Smooth muscle cell (in vitro differentiated cells): Measurements from ENCODE around the gene EFNA1. TPM values are rescaled to one million over a fixed set of nuclear protein-coding genes. Genes with fewer than 3 reads are reported as not detected.

Source experiments
- DNase-seq: peaks from one replicate; lab custom pipeline; 2025; ENCODE audit not compliant: unreplicated experiment; lab: John Stamatoyannopoulos, UW
- H2AFZ ChIP-seq: fragments of 200-600 bp; sonication (generic); 2 replicates; pipeline ENCODE4 v1.6.0; 2016; ENCODE audit warnings: antibody characterized with exemption, low read depth, mild to moderate bottlenecking
- H3F3A ChIP-seq: fragments of 200-600 bp; sonication (generic); 2 replicates; pipeline ENCODE4 v1.6.0; 2017; ENCODE audit warnings: antibody characterized with exemption, low read depth
- H3K27ac ChIP-seq: fragments of 200-600 bp; sonication (generic); 2 replicates; pipeline ENCODE4 v1.5.1; 2016; ENCODE audit warnings: low read depth, mild to moderate bottlenecking
- H3K27me3 ChIP-seq: fragments of 200-600 bp; sonication (generic); 2 replicates; pipeline ENCODE4 v1.6.1; 2016; ENCODE audit warnings: low read depth, mild to moderate bottlenecking
- H3K36me3 ChIP-seq: fragments of 200-600 bp; sonication (generic); 2 replicates; pipeline ENCODE4 v1.5.1; 2016; ENCODE audit warnings: low read depth
- H3K4me1 ChIP-seq: fragments of 200-600 bp; sonication (generic); 2 replicates; pipeline ENCODE4 v1.5.1; 2016; ENCODE audit warnings: low read depth
- H3K4me2 ChIP-seq: fragments of 200-600 bp; sonication (generic); 2 replicates; pipeline ENCODE4 v1.6.0; 2016; ENCODE audit warnings: mild to moderate bottlenecking
- H3K4me3 ChIP-seq: fragments of 200-600 bp; sonication (generic); 2 replicates; pipeline ENCODE4 v1.5.1; 2016; ENCODE audit warnings: mild to moderate bottlenecking
- H3K79me2 ChIP-seq: fragments of 200-600 bp; sonication (generic); 2 replicates; pipeline ENCODE4 v1.6.0; 2016; ENCODE audit warnings: low read depth, mild to moderate bottlenecking
- H3K9ac ChIP-seq: fragments of 200-600 bp; sonication (generic); 2 replicates; pipeline ENCODE4 v1.6.0; 2016; ENCODE audit warnings: low read depth
- H3K9me3 ChIP-seq: fragments of 200-600 bp; sonication (generic); replicated peaks from 2 replicates; pipeline ENCODE4 v1.5.1; 2016; ENCODE audit warnings: low read depth
- H4K20me1 ChIP-seq: fragments of 200-600 bp; sonication (generic); 2 replicates; pipeline ENCODE4 v1.6.0; 2016; ENCODE audit warnings: low read depth
- WGBS: methylation state at CpG from one replicate; pipeline ENCODE4 v1.1.7; 2016; ENCODE audit warnings: low lambda C conversion rate; 5-methylcytosine and 5-hydroxymethylcytosine counted together
- polyA plus RNA-seq: library from polyadenylated mRNA; unstranded; fragments of >200 nt; fragmentation: Nextera tagmentation; extraction: Ambion mirVana; gene quantifications from 2 replicates; pipeline ENCODE4 v1.2.1, GENCODE V29; 2016
- total RNA-seq: library from RNA; depleted of rRNA; stranded (reverse); fragments of >200 nt; gene quantifications from 2 replicates; pipeline ENCODE4 v1.2.3, GENCODE V29; 2014
- TF ChIP-seq, protein P1 (sequence below): fragments of 200-600 bp; sonication (generic); IDR thresholded peaks from 2 replicates; pipeline ENCODE4 v1.5.1; 2017; ENCODE audit warnings: borderline replicate concordance, mild to moderate bottlenecking, antibody characterized with exemption; ENCODE audit not compliant: insufficient read depth, poor library complexity, severe bottlenecking

Gene EFNA1
- total and polyA plus RNA-seq, 2 experiments from 2014 or later = 16.4 to 20.9 TPM

DNA sequence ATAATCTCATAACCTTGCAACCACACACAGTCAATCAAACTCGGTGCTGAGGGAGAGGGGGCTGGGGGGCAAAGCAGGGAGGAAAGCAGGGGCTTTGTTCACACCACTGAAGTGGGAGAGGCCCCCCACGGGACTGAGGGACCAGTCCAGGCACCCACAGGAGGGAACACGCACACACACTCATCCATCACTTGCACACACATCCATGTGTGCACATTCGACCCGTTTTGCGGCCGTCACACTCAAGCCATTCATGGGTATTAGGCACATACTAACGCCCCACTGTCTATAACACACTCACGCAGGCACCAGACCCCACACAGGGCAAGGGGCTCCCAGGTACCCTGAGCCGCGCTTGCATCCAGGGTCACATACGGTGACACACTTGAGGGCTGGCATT, 35.0 kb upstream of the EFNA1 start:
- Histone ChIP-seq H3K4me3 (no peak overlapping the region), H3K27me3 (peaks cover 11% of the 10 kb centered on the region), H3K36me3 (no peaks in the 10 kb centered on the region), H3K27ac (no peak overlapping the region), H3K4me2 (no peak overlapping the region), H3K4me1 (peaks cover 14% of the 10 kb centered on the region), H3K79me2 (no peaks in the 10 kb centered on the region), H4K20me1 (no peaks in the 10 kb centered on the region), H3K9ac (no peak overlapping the region), H3K9me3 (no peaks in the 10 kb centered on the region), H2AFZ (no peak overlapping the region), H3F3A (peaks cover 10% of the 10 kb centered on the region)
- TF ChIP-seq, protein P1, sequence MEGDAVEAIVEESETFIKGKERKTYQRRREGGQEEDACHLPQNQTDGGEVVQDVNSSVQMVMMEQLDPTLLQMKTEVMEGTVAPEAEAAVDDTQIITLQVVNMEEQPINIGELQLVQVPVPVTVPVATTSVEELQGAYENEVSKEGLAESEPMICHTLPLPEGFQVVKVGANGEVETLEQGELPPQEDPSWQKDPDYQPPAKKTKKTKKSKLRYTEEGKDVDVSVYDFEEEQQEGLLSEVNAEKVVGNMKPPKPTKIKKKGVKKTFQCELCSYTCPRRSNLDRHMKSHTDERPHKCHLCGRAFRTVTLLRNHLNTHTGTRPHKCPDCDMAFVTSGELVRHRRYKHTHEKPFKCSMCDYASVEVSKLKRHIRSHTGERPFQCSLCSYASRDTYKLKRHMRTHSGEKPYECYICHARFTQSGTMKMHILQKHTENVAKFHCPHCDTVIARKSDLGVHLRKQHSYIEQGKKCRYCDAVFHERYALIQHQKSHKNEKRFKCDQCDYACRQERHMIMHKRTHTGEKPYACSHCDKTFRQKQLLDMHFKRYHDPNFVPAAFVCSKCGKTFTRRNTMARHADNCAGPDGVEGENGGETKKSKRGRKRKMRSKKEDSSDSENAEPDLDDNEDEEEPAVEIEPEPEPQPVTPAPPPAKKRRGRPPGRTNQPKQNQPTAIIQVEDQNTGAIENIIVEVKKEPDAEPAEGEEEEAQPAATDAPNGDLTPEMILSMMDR = no peak
- WGBS = 94% methylated on average over 12 of the region's 12 CpGs
- no peak for DNase-seq

DNA sequence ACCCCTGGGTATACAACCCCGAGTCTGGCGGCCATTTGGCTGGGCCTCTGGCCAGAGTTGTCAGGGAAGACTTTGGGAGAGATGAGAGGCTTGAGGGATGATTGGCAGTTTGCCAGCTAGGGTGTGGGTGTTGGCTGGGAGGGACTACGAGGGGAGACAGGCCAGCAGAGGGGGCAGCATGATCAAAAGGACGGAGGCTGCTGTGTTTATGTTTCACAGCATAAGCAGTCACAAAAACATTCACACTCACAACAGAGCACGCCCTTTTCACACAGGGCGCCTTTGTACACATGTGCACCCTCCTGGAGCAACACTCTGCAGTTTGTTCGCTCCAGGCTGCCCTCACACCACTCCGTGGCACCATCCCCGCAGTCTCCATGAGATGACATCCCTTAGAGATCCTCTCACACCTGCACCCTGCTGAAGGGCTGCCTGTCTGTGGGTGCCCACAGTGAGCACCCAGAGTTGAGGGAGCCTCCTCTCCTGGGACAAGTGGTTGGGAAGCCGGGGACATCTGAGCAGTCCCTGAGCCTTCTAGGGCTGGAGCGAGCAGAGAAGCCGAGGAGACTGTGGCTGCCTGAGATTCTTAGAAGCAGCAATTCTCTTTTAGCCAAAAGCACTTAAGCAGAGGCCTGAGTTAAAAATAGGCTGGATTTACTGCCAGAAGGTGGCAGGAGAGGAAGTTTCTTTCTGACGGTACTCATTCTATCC, 33.6 kb upstream of the EFNA1 start:
- Histone ChIP-seq H3F3A (peaks cover 10% of the 10 kb centered on the region), H4K20me1 (no peaks in the 10 kb centered on the region), H3K27ac (no peak overlapping the region), H3K27me3 (peaks cover 11% of the 10 kb centered on the region), H2AFZ (peak overlapping the region; percentile 34), H3K36me3 (no peaks in the 10 kb centered on the region), H3K4me3 (no peak overlapping the region), H3K9me3 (no peaks in the 10 kb centered on the region), H3K4me2 (no peak overlapping the region), H3K9ac (no peak overlapping the region), H3K79me2 (no peaks in the 10 kb centered on the region), H3K4me1 (peaks cover 14% of the 10 kb centered on the region)
- 47% methylated on average over 13 of the region's 13 CpGs for WGBS
- TF ChIP-seq, protein P1 = peak; percentile 37
- DNase-seq = no peak

DNA sequence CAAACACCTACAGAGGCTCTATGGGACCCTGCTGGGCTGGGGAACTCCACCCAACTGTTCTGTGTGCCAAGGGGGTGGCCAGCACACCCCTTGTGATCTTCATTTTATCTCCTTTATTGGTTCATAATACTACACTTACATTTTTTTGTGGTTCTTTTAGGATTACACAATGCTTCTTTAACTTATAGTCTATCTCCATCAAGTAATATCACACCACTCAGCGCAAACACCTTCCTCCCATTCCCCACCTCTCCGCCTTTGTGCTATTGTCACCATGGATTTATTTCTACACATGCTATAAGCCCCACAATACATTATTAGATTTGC, 33.1 kb upstream of the EFNA1 start:
- 91% methylated on average over 2 of the region's 2 CpGs for WGBS
- TF ChIP-seq, protein P1 = no peak
- H3K9me3 ChIP-seq = no peaks in the 10 kb centered on the region
- no peaks in the 10 kb centered on the region for H3K79me2 ChIP-seq
- no peak overlapping the region for H3K4me2 ChIP-seq
- H3K4me1 ChIP-seq = peaks cover 14% of the 10 kb centered on the region
- H3K9ac ChIP-seq = no peak overlapping the region
- no peaks in the 10 kb centered on the region for H3K36me3 ChIP-seq
- H3F3A ChIP-seq = peaks cover 10% of the 10 kb centered on the region
- H2AFZ ChIP-seq = peak overlapping the region; percentile 34
- no peak overlapping the region for H3K4me3 ChIP-seq
- no peaks in the 10 kb centered on the region for H4K20me1 ChIP-seq
- DNase-seq = no peak
- H3K27ac ChIP-seq = no peak overlapping the region
- H3K27me3 ChIP-seq = peaks cover 11% of the 10 kb centered on the region

DNA sequence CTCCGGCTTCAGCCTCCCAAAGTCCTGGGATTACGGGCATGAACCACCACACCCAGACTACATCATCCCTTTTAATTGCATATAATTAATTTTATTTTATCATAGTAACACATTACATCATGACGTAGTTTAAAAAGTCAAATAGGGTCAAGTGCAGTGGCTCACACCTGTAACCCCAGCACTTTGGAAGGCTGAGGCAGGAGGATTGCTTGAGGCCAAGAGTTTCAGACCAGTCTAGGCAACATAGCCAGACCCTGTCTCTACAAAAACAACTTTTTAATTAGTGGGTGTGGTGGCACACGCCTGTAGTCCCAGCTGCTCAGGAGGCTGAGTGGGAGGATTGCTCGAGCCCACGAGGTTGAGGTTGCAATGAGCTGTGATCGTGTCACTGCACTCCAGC, 28.3 kb upstream of the EFNA1 start:
- Histone ChIP-seq H2AFZ (no peak overlapping the region), H3K9ac (no peak overlapping the region)
- 79% methylated on average over 7 of the region's 7 CpGs for WGBS

More for the DNA sequence above, 28.3 kb upstream of the EFNA1 start:
- Histone ChIP-seq H3K36me3 (no peaks in the 10 kb centered on the region), H3F3A (peaks cover 7% of the 10 kb centered on the region), H4K20me1 (no peaks in the 10 kb centered on the region), H3K27ac (no peak overlapping the region), H3K27me3 (peaks cover 11% of the 10 kb centered on the region), H3K4me2 (no peak overlapping the region), H3K79me2 (no peaks in the 10 kb centered on the region), H3K4me3 (no peak overlapping the region), H3K9me3 (no peaks in the 10 kb centered on the region), H3K4me1 (no peaks in the 10 kb centered on the region)
- no peak for DNase-seq
- TF ChIP-seq, protein P1 = no peak
